ENCODE data around the gene GLIS1. TPM values are rescaled to one million over a fixed set of nuclear protein-coding genes. Genes with fewer than 3 reads are reported as not detected.

GLIS1 gene
- total and polyA plus RNA-seq, 2 of the 8 experiments (the other 6 are each of a cell fraction or from before 2014, with no cell fraction given) = 0.15 to 0.22 TPM

GRCh38 chr1:53541761-53542550 lies 197.0 kb downstream of the GLIS1 start (continued):
- TF ChIP-seq CHD7 (IDR thresholded peaks at IDR 0.05; ENCODE audit: insufficient replicate concordance, low read length) = no peak

Data from H1 (cell line).